ENCODE results near the gene CLEC11A.

GRCh38 chr19:50697414-50698124 lies 25.6 kb upstream of the CLEC11A start:
- TF ChIP-seq GATA3 (IDR thresholded peaks at IDR 0.05; ENCODE audit: low read depth, low read length) (no peak), GATA2 (IDR thresholded peaks at IDR 0.05; ENCODE audit: low read depth, low read length) (no peak)

Measured in SH-SY5Y (cell line).